K562 (cell line): Measurements from ENCODE around the gene CDR2L. TPM values are rescaled to one million over a fixed set of nuclear protein-coding genes. Genes with fewer than 3 reads are reported as not detected.

Source experiments
- CREB3 ChIP-seq: fragments of 450-650 bp; conservative IDR thresholded peaks from 2 replicates; pipeline ENCODE4 v1.6.1; 2016; ENCODE audit warnings: missing genetic modification characterization, low read depth, mild to moderate bottlenecking, missing compliant biosample characterization, moderate library complexity
- NKRF ChIP-seq: fragments of 450-650 bp; IDR thresholded peaks from 2 replicates; pipeline ENCODE4 v1.6.1; 2016; ENCODE audit warnings: borderline replicate concordance
- REST ChIP-seq, 2 experiments: fragments of 450-650 bp; formaldehyde crosslinking in 1 of 2; IDR thresholded peaks; 2 replicates each; pipeline versions ENCODE4 v1.4.0 to v1.6.1; 2014 to 2020; ENCODE audit warnings: mild to moderate bottlenecking in 2 of 2, borderline replicate concordance in 1 of 2, low read depth in 1 of 2
- polyA plus RNA-seq, 8 experiments: library from polyadenylated mRNA; depleted of rRNA in 4 of 8; stranded (reverse) in 5 of 8; unstranded in 3 of 8; fragments of >200 nt; fragmentation: Nextera tagmentation in 2 of 8; fragmentation: Illumina TruSeq in 1 of 8; extraction: Ambion mirVana in 2 of 8; extraction: Trizol in 1 of 8; gene quantifications; 2 replicates each; pipeline versions ENCODE4 v1.2.1 to v1.2.3, GENCODE V29; 2011 to 2014; ENCODE audit warnings: inconsistent platforms in 1 of 8, missing spikeins in 1 of 8
- total RNA-seq, 7 experiments: library from RNA; depleted of rRNA in 6 of 7; stranded (reverse); fragments of >200 nt in 6 of 7; fragmentation: Illumina TruSeq in 2 of 7; extraction: Trizol in 2 of 7; gene quantifications; 2 replicates each; pipeline versions ENCODE4 v1.2.1 to v1.2.3, GENCODE V29; 2011 to 2021; ENCODE audit warnings: low replicate concordance in 1 of 7

CDR2L gene
- total and polyA plus RNA-seq, 9 of the 15 experiments (the other 6 are each of a cell fraction or from before 2014, with no cell fraction given): 2.7 to 16.0 (median 7.3) TPM

- TF ChIP-seq REST (IDR thresholded peaks at IDR 0.05; ENCODE audit: borderline replicate concordance) (peak; percentile 83), REST (CRISPR knock-in tag; IDR thresholded peaks at IDR 0.05; ENCODE audit: low read depth) (no peak), CREB3 (tag) (peak; percentile 90), NKRF (peak; percentile 89)
Observed at GRCh38 chr17:74960570-74961342, 26.7 kb upstream of the CDR2L start (continued).
